GM18517 (cell line): ENCODE results near the gene FAF1.
"Not testable (repeated sequence)": the region's sequence is repeated elsewhere in the genome, so short reads cannot be mapped to it uniquely, and the experiment has no call there.

ENCODE experiments used
- ATAC-seq: cut with Tn5 transposase; IDR thresholded peaks from one replicate; pipeline ENCODE4 v1.9.1; 2021; ENCODE audit warnings: mild to moderate bottlenecking, moderate library complexity; ENCODE audit not compliant: unreplicated experiment

The FAF1 gene

GRCh38 chr1:50591598-50591997 lies 368.5 kb downstream of the FAF1 start:
- ATAC-seq: no peak

DNA sequence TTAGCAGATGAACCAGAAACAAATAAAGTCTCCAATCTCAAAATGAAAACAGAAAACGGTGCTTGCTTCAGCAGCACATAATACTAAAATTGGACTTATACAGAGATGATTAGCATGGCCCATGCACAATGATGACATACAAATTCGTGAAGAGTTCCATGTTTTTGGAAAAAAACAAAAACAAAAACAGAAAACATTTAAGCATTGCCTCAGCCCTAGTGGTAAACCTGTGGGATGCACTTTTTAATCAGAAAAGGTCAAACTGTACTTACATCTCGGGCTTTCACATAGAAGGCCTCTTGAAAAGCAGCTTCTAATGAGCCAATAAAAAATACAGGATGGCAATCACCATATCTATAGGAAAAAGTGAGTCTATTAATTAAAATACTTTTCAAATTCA lies 377.7 kb downstream of the FAF1 start:
- ATAC-seq: no peak

GRCh38 chr1:50570066-50570468 lies 390.0 kb downstream of the FAF1 start:
- no peak for ATAC-seq

- no peak for ATAC-seq
Observed at GRCh38 chr1:50568782-50569181, 391.3 kb downstream of the FAF1 start.

DNA sequence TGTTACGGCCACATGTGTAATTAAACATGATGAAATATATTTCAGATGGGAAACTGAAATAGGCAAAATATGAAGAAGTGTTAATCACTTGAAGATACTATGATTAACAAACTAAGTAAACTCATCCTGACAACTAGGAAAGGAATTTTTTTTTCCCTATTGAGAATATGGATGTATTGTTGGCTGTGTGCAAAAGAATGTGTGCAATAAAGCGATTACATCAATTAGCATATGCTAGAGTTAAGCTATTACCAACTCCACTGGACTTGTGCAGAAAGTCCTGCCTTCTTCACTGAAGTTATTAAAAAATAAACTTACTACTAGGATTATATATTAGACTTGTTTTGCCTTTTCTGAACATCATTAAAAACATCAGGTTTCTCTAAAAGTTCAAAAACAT lies 393.7 kb downstream of the FAF1 start:
- no peak for ATAC-seq

DNA sequence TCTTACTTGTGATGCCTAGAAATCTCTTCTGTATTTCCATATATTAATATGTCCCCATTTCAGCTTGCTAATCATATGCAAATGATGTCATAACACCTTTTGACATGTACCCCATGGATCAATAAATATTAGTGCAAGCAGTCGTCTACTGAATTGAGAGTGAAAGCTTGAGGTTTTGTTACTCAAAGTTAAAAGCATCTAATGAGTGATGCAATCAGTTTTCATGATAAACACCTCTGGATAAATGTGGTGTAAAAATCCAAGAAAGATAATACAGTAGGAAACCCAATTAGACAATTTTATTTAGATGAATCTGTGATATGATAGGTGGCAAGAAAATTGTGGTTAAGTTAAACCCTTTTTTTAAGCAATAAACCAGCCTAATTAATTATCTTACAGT lies 395.6 kb downstream of the FAF1 start:
- no peak for ATAC-seq

- no peak for ATAC-seq
Observed at GRCh38 chr1:50562106-50562505, 398.0 kb downstream of the FAF1 start.

GRCh38 chr1:50559421-50559820 lies 400.6 kb downstream of the FAF1 start:
- ATAC-seq: no peak

DNA sequence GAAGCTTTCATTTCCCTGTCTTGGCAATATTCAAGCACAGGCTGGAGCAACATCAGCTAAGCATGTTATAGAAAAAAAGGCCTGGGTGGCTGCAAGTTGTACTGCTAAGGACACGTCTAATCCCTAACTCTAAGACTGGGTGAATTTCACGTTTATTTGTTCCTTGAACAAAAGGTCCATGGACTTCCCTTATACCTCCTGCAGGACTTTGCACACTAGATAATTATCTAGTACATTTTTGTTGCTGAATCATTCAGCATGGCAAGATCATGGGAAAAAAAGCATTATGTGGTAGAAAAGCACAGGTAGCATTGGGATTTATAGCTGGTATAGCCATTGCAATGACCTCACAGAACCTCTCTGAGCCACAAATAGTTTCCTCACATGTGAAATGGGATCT lies 406.1 kb downstream of the FAF1 start:
- ATAC-seq: no peak

DNA sequence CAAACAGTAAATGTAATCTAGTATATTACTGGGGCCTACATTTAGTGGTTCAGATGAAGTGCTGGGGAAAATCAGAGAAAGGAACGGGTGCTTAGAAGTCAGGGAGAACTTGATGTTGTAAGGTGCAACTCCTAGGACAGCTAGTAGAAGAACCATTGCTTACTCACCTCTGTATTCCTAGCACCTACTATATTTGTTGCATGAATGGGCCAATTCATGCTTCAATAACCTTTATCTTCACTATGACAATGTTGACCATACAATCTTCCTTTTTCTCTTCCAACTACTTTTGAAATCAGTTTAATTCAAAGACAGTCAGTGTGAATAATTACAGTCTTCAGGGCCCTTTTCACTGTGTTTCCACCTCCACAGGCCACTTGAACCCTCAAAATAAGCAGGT lies 411.8 kb downstream of the FAF1 start:
- ATAC-seq: no peak

DNA sequence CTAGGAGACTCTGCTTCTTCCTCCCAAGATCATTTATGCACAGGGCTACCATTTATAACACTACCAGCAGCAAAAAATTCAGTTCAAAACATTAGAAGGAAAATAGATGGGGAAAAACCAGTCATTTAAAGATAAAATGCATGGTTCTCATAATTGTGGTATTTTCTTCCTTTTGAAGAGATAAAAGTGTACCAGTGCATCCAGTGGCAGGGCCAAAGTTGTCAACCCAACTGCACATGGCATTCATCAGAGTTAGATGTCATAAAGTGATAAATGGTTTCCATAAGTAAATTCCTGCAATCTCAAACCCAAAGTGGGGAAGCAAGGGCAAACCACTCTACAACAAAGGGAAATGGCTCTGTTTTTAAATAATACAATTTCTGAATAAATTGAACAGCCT lies 417.7 kb downstream of the FAF1 start:
- no peak for ATAC-seq

DNA sequence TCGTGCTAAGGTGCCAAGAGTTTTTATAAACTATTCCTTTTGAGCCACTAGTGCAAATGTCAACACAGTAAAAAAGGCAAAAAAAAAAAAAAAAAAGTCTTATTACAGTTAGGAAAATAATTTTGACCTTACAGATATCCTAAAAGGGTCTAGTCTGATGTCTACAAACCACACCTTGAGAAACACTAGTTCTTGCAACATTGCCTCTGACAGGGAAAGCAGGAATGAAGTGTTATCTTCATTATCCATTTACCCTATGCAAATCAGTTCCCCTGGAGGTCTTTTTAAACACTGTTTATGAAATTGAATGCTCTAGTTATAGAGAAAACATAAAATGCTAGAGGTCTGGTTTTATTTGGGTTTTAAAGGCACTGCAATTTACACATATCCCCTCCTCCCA lies 421.6 kb downstream of the FAF1 start:
- no peak for ATAC-seq

DNA sequence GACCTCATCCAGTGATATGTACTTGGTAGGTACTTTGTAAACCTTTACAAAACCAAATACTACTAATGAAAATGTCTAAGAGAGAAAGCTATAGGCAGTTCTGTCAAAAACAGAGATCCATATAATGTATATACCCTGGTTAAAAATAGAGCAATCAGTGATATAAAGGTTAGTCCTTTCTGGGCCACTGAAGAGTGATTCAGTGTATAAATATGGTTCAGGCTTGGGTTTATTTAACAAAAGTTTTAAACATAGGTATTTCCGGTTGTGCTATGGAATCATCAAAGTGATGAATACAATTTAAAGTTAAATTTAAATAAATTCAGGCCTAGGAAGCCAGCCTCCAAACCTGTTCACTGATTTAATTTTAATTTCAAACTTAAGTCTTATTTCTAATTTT lies 428.5 kb downstream of the FAF1 start:
- no peak for ATAC-seq

GRCh38 chr1:50531027-50531426 lies 429.0 kb downstream of the FAF1 start:
- ATAC-seq: no peak

DNA sequence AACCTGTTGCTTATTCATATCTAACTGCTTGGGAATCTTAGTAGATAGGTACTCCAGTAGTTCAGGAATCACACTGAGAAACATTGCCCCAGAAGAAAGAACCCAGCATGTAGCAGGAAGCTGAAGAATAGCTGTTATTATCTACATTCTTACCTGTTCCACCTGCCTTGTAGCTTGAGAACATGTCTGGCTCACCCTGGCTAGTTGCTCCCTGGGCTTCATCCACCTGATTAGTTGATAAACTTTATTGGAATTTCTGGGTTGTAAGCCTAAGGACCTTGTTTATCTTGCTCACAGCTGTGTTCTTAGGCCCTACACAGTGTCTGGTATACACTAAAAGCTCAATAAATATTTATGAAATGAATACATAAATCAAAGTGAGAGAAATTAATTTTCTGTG lies 430.6 kb downstream of the FAF1 start:
- no peak for ATAC-seq

- not testable (repeated sequence) for ATAC-seq
Observed at GRCh38 chr1:50527987-50528320, 432.1 kb downstream of the FAF1 start.

- ATAC-seq: no peak
Observed at GRCh38 chr1:50527249-50527986, 432.6 kb downstream of the FAF1 start.

GRCh38 chr1:50526431-50526830 lies 433.6 kb downstream of the FAF1 start:
- ATAC-seq: no peak

- ATAC-seq: no peak
Observed at GRCh38 chr1:50523548-50523947, 436.5 kb downstream of the FAF1 start.

DNA sequence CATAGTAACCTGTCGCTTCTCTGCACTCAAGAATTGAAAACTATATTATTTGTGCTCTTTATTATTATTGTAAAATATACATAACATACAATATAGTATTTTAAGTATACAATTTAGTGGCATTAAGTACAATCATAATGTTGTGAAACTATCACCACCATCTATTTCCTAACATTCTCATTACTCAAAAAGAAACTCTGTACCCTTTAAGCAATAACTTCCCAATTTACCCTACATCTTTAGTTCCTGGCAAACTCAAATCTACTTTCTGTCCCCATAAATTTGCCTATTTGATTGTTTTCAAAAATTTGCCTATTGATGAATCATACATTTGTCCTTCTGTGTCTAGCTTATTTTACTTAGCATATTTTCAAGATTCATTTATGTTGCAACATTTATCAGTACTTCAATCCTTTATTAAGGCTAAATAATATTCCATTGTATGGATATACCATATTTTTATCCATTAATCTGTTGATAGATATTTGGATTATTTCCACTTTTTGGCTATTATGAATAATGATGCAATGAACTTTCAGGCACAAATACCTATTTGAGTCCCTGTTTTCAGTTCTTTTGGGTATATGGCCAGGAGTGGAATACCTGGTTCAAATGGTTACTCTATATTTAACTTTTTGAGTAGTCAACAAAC lies 437.2 kb downstream of the FAF1 start:
- no peak for ATAC-seq

- no peak for ATAC-seq
Observed at GRCh38 chr1:50521703-50522102, 438.4 kb downstream of the FAF1 start.

DNA sequence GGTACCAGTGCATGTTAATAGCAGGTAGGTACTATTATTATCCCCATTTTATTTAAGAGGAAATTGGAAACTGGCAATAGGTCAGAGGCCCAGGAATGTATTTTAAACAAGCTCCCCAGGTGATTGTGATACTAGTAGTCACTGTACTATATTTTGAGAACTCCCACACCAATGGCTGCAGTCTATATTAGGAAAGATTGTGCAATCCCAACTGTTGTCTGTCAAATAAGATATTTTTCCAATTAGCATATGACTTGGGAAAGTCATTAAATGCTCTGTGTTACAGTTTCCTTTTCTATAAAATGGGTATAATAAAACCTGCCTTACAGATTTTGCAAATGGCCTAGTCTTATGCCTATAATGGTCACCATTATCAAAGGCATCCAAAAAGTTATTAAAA lies 442.6 kb downstream of the FAF1 start:
- no peak for ATAC-seq

DNA sequence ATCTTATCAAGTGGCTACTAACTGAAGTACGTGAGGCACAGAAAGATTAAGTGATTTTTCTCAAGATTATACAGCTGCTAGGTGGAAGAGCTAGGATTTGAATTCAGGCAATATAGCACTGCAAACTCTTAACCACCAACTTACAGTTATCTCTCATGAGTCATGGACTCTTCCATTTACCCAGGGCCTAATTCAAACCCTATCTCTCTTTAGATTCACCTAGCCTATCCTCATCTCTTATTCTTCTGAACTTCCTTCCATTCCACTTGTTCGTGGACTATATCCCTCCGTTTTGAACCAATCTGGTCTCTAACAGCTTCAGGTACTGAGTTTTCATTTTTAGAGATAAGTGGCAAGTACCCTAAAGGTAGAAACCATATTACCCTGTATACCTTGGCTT lies 444.0 kb downstream of the FAF1 start:
- no peak for ATAC-seq
